ENCODE results near the gene TJP1.
"Not testable (repeated sequence)": the region's sequence is repeated elsewhere in the genome, so short reads cannot be mapped to it uniquely, and the experiment has no call there.

TJP1 gene

DNA sequence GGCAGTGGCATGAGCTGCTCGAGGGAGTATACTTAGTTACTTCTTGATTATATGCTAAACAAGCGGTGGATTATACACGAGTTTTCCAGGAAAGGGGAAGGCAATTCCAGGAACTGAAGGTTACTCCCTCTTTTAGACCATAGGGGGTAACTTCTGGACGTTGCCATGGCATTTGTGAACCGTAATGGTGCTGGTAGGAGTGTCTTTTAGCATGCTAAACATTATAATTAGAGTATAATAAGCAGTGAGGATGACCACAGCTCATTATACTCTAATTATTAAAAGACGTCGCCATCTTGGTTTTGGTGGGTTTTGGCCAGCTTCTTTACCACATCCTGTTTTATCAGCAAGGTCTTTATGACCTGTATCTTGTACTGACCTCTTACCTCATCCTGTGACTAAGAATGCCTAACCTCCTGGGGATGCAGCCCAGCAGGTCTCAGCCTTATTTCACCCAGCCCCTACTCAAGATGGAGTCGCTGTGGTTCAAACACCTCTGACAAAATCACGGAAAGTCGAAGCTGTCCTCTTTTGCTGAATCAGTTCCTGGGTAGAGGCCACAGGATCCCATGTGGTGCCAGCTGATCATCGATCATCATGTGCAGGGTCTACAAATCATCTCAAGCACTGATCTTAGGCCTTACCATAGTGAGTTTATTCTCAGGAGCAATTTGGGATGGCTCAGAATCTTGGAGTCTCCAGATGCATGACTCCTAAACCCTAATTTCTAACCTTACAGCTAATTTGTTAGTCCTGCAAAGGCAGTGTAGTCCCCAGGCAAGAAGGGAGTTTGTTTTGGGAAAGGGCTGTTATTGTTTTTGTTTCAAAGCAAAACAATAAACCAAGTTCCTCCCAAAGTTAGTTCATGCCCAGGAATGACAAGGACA is 149.1 kb downstream of the TJP1 start:
- no peak overlapping the region for H3K4me3 ChIP-seq (ENCODE audit: low read depth in 1 of 2, low read length in 2 of 2)
- H3K4me2 ChIP-seq (ENCODE audit: insufficient read depth, low read length): no peak overlapping the region
- no peaks in the 10 kb centered on the region for H3K79me2 ChIP-seq (ENCODE audit: insufficient read depth, low read length)
- H3K36me3 ChIP-seq (ENCODE audit: insufficient read depth, low read length): no peaks in the 10 kb centered on the region
- H3K27me3 ChIP-seq (ENCODE audit: insufficient read depth, low read length, poor library complexity): no peaks in the 10 kb centered on the region
- H3K27ac ChIP-seq (ENCODE audit: low read length): no peak overlapping the region
- no peak overlapping the region for H2AFZ ChIP-seq (ENCODE audit: low read depth, low read length)
- ATAC-seq (ENCODE audit: insufficient read depth, low read depth) (no peak), DNase-seq (no peak)
- H3K9me3 ChIP-seq (ENCODE audit: insufficient read depth, low read length, severe bottlenecking): no peaks in the 10 kb centered on the region
- no peaks in the 10 kb centered on the region for H3K4me1 ChIP-seq (ENCODE audit: insufficient read depth, low read length)
- no peak for TF ChIP-seq EZH2 (IDR thresholded peaks at IDR 0.05; ENCODE audit: borderline replicate concordance, low read depth, low read length, severe bottlenecking)
- TF ChIP-seq, protein P1, sequence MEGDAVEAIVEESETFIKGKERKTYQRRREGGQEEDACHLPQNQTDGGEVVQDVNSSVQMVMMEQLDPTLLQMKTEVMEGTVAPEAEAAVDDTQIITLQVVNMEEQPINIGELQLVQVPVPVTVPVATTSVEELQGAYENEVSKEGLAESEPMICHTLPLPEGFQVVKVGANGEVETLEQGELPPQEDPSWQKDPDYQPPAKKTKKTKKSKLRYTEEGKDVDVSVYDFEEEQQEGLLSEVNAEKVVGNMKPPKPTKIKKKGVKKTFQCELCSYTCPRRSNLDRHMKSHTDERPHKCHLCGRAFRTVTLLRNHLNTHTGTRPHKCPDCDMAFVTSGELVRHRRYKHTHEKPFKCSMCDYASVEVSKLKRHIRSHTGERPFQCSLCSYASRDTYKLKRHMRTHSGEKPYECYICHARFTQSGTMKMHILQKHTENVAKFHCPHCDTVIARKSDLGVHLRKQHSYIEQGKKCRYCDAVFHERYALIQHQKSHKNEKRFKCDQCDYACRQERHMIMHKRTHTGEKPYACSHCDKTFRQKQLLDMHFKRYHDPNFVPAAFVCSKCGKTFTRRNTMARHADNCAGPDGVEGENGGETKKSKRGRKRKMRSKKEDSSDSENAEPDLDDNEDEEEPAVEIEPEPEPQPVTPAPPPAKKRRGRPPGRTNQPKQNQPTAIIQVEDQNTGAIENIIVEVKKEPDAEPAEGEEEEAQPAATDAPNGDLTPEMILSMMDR (IDR thresholded peaks at IDR 0.05; ENCODE audit: borderline replicate concordance, extremely low read depth, low read length, poor library complexity, severe bottlenecking): no peak
- H4K20me1 ChIP-seq (ENCODE audit: insufficient read depth, low read length): no peaks in the 10 kb centered on the region
- H3K9ac ChIP-seq (ENCODE audit: low read depth, low read length): no peak overlapping the region

DNA sequence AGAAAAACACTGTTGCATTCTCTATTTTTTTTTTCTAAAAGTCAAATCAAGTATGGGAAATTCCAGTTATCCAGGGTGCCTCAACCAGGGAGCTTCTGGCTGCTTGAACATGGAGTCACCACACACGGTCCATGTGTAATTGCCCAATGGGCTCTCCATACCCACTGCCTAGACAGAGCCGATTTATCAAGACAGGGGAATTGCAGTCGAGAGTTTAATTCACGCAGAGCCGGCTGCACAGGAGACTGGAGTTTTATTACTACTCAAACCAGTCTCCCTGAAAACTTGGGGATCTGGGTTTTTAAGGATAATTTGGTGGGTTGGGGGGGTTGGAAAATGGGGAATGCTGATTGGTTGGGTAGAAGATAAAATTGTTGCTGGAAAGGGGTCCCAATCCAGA is 149.8 kb downstream of the TJP1 start:
- no peak overlapping the region for H3K27ac ChIP-seq (ENCODE audit: low read length)
- no peaks in the 10 kb centered on the region for H3K9me3 ChIP-seq (ENCODE audit: insufficient read depth, low read length, severe bottlenecking)
- no peaks in the 10 kb centered on the region for H3K4me1 ChIP-seq (ENCODE audit: insufficient read depth, low read length)
- no peak overlapping the region for H3K4me3 ChIP-seq (ENCODE audit: low read depth in 1 of 2, low read length in 2 of 2)
- H3K79me2 ChIP-seq (ENCODE audit: insufficient read depth, low read length): no peaks in the 10 kb centered on the region
- TF ChIP-seq EZH2 (IDR thresholded peaks at IDR 0.05; ENCODE audit: borderline replicate concordance, low read depth, low read length, severe bottlenecking): no peak
- TF ChIP-seq, protein P1 (IDR thresholded peaks at IDR 0.05; ENCODE audit: borderline replicate concordance, extremely low read depth, low read length, poor library complexity, severe bottlenecking): no peak
- no peaks in the 10 kb centered on the region for H3K27me3 ChIP-seq (ENCODE audit: insufficient read depth, low read length, poor library complexity)
- no peak overlapping the region for H2AFZ ChIP-seq (ENCODE audit: low read depth, low read length)
- no peaks in the 10 kb centered on the region for H3K36me3 ChIP-seq (ENCODE audit: insufficient read depth, low read length)
- DNase-seq: no peak
- no peak for ATAC-seq (ENCODE audit: insufficient read depth, low read depth)
- H4K20me1 ChIP-seq (ENCODE audit: insufficient read depth, low read length): no peaks in the 10 kb centered on the region
- no peak overlapping the region for H3K9ac ChIP-seq (ENCODE audit: low read depth, low read length)
- H3K4me2 ChIP-seq (ENCODE audit: insufficient read depth, low read length): no peak overlapping the region

DNA sequence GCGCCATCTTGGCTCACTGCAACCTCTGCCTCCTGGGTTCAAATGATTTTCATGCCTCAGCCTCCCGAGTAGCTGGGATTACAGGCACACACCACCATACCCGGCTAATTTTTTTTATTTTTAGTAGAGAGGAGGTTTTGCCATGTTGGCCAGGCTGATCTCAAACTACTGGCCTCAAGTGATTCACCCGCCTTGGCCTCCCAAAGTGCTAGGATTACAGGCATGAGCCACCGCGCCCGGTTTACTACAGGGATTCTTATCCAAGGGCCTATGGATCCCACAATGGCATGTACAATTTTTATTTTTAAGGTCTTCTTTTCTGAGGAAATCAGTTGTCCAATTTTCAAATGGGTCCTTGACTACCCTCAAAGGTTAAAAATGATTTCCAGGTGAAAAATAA is 150.2 kb downstream of the TJP1 start:
- H3K27me3 ChIP-seq (ENCODE audit: insufficient read depth, low read length, poor library complexity); H3K4me3 ChIP-seq (ENCODE audit: low read depth in 1 of 2, low read length in 2 of 2); H3K4me1 ChIP-seq (ENCODE audit: insufficient read depth, low read length); H3K27ac ChIP-seq (ENCODE audit: low read length); H3K79me2 ChIP-seq (ENCODE audit: insufficient read depth, low read length); H3K9me3 ChIP-seq (ENCODE audit: insufficient read depth, low read length, severe bottlenecking); H2AFZ ChIP-seq (ENCODE audit: low read depth, low read length); H3K4me2 ChIP-seq (ENCODE audit: insufficient read depth, low read length); H3K9ac ChIP-seq (ENCODE audit: low read depth, low read length); DNase-seq; H3K36me3 ChIP-seq (ENCODE audit: insufficient read depth, low read length); H4K20me1 ChIP-seq (ENCODE audit: insufficient read depth, low read length); ATAC-seq (ENCODE audit: insufficient read depth, low read depth): not testable (repeated sequence)

DNA sequence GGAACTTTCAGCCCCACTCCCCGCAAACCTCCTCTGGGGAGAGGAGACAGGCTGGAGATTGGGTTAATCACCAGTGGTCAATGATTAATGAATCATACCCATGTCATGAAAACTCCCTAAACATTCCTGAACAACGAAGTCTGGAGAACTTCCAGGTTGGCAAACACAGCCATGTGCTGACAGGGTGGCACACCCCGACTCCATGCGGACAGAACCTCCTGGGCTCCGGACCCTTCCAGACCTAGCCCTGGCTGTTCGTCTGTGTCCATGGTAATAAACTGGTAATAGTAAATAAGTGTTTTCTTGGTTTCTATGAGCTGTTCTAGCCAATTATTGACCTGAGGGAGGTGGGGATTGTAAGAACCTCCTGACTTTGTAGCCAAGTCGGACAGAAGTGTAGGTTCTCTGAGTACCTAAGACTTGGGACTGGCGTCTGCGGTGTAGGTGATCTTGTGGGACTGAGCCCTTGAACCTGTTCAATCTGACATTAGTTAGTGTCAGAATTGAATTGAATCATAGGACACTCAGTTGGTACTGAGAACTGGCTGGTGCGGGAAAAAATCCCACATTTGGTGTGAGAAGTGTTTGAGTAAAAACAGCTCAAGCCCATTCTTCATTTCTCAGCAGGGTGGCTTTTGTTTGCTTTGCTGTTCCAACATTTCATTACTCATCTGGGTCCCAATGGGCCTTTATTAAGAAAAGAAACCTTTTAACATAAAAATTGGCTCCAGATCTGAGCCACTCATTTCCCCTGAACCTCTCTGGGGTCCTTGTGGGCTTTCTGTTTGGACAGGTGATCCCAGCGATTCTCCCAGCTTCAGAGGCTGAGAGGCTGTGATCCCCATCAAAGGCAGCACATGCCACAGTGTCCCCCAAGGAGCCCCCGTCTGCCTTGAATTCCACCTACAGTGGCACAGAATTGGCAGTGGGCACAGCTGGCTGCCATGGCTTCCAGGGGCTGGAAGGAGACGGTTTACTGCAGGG is 151.0 kb downstream of the TJP1 start:
- no peaks in the 10 kb centered on the region for H3K27me3 ChIP-seq (ENCODE audit: insufficient read depth, low read length, poor library complexity)
- H3K79me2 ChIP-seq (ENCODE audit: insufficient read depth, low read length): no peaks in the 10 kb centered on the region
- H3K4me1 ChIP-seq (ENCODE audit: insufficient read depth, low read length): no peaks in the 10 kb centered on the region
- TF ChIP-seq, protein P1 (IDR thresholded peaks at IDR 0.05; ENCODE audit: borderline replicate concordance, extremely low read depth, low read length, poor library complexity, severe bottlenecking): no peak
- no peak for TF ChIP-seq EZH2 (IDR thresholded peaks at IDR 0.05; ENCODE audit: borderline replicate concordance, low read depth, low read length, severe bottlenecking)
- no peak overlapping the region for H3K4me3 ChIP-seq (ENCODE audit: low read depth in 1 of 2, low read length in 2 of 2)
- H3K9ac ChIP-seq (ENCODE audit: low read depth, low read length): no peak overlapping the region
- H2AFZ ChIP-seq (ENCODE audit: low read depth, low read length): no peak overlapping the region
- H3K9me3 ChIP-seq (ENCODE audit: insufficient read depth, low read length, severe bottlenecking): no peaks in the 10 kb centered on the region
- no peak overlapping the region for H3K27ac ChIP-seq (ENCODE audit: low read length)
- no peak for ATAC-seq (ENCODE audit: insufficient read depth, low read depth)
- no peaks in the 10 kb centered on the region for H4K20me1 ChIP-seq (ENCODE audit: insufficient read depth, low read length)
- H3K36me3 ChIP-seq (ENCODE audit: insufficient read depth, low read length): no peaks in the 10 kb centered on the region
- no peak for DNase-seq
- no peak overlapping the region for H3K4me2 ChIP-seq (ENCODE audit: insufficient read depth, low read length)

Data from DND-41 (cell line).